NB4 (cell line): Measurements from ENCODE around the gene TRIM2.

Experiments used
- CTCF ChIP-seq: IDR thresholded peaks from one replicate; pipeline ENCODE4 v1.5.1; 2012; ENCODE audit warnings: low read depth, low read length
- POLR2A ChIP-seq: IDR thresholded peaks from 2 replicates; pipeline ENCODE4 v1.6.1; 2011; ENCODE audit warnings: mild to moderate bottlenecking; ENCODE audit not compliant: insufficient read length; ENCODE audit errors: extremely low read depth

GRCh38 chr4:153255233-153255632 lies 51.0 kb downstream of the TRIM2 start:
- TF ChIP-seq CTCF: no peak
- no peak for TF ChIP-seq POLR2A
